Parathyroid adenoma (tissue), 2 donors: ENCODE measurements around the gene PCCA.

Experiments
- H2AFZ ChIP-seq: fragments of 300-600 bp; sonication (generic); one replicate; pipeline ENCODE4 v1.7.0; 2017; ENCODE audit warnings: antibody characterized with exemption, mild to moderate bottlenecking
- H3K27ac ChIP-seq: fragments of 300-600 bp; sonication (generic); one replicate; pipeline ENCODE4 v1.7.0; 2017
- H3K27me3 ChIP-seq: fragments of 300-600 bp; sonication (generic); one replicate; pipeline ENCODE4 v1.7.0; 2017; ENCODE audit warnings: low read length; ENCODE audit not compliant: control insufficient read depth, insufficient read depth
- H3K36me3 ChIP-seq: fragments of 300-600 bp; sonication (generic); one replicate; pipeline ENCODE4 v1.7.0; 2017; ENCODE audit warnings: low read length; ENCODE audit not compliant: control insufficient read depth, insufficient read depth
- H3K4me1 ChIP-seq: fragments of 300-600 bp; sonication (generic); one replicate; pipeline ENCODE4 v1.7.0; 2017; ENCODE audit warnings: control low read depth
- H3K4me2 ChIP-seq: fragments of 300-600 bp; sonication (generic); one replicate; pipeline ENCODE4 v1.7.0; 2017; ENCODE audit warnings: low read length
- H3K4me3 ChIP-seq: fragments of 300-600 bp; sonication (generic); one replicate; pipeline ENCODE4 v1.7.0; 2017; ENCODE audit warnings: low read depth, low read length
- H3K79me2 ChIP-seq: fragments of 300-600 bp; sonication (generic); one replicate; pipeline ENCODE4 v1.7.0; 2017; ENCODE audit warnings: control low read depth
- H3K9ac ChIP-seq: fragments of 300-600 bp; sonication (generic); one replicate; pipeline ENCODE4 v1.7.0; 2017; ENCODE audit warnings: mild to moderate bottlenecking
- H3K9me3 ChIP-seq: fragments of 300-600 bp; sonication (generic); one replicate; pipeline ENCODE4 v1.7.0; 2017; ENCODE audit warnings: low read length; ENCODE audit not compliant: control insufficient read depth
- TF ChIP-seq, protein P1 (sequence below): fragments of 300-600 bp; sonication (generic); IDR thresholded peaks from one replicate; pipeline ENCODE4 v1.7.0; 2017; ENCODE audit warnings: antibody characterized with exemption, mild to moderate bottlenecking
- donor health status: primary hyperparathyroidism.

PCCA gene

DNA sequence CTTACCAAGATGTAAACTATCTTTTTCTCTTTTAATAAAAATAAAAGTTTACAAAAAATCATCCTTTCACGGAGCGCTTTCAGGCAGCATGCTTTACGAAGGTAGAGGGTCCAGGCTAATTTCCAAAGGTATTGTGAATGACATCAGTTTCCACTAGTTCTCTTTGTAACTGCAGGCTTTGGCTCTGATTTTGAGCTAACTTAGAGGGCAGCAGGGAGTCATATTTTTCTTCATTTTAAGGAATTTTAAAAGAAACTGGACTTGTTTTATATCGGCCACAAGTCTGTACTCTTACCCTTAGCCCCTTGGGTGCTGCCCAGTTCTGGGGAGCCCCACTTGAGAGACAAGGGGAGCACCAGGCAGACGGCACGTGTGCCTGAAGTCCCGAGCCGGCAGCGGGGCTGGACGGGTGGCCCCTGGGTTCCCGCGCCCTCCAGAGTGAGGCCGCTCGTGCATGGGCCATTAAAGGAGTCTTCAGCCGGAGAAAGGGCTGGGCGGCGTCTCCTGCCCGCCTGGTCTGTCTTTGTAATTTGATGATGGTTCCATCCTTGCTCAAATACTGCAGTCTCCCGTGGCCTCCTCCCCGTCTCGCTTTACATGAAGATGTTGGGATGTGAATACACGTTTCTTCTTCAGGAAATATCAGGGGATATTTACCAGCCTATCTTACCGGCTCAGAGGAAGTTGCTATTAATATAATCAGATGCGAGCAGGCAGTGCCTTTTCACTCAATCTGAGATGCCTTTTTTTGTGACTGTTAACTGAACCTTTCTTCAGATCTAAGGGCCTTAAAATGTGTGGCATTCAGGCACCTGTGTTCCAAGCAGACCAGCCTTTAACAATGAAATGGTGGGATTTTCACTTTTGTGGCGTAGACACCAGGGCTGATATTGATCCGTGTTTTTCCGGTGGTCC lies 432.3 kb downstream of the PCCA start:
- no peaks in the 10 kb centered on the region for H3K27me3 ChIP-seq
- H3K4me1 ChIP-seq = no peaks in the 10 kb centered on the region
- H3K4me3 ChIP-seq = no peak overlapping the region
- no peak overlapping the region for H3K9ac ChIP-seq
- no peak overlapping the region for H2AFZ ChIP-seq
- no peak overlapping the region for H3K27ac ChIP-seq
- TF ChIP-seq, protein P1, sequence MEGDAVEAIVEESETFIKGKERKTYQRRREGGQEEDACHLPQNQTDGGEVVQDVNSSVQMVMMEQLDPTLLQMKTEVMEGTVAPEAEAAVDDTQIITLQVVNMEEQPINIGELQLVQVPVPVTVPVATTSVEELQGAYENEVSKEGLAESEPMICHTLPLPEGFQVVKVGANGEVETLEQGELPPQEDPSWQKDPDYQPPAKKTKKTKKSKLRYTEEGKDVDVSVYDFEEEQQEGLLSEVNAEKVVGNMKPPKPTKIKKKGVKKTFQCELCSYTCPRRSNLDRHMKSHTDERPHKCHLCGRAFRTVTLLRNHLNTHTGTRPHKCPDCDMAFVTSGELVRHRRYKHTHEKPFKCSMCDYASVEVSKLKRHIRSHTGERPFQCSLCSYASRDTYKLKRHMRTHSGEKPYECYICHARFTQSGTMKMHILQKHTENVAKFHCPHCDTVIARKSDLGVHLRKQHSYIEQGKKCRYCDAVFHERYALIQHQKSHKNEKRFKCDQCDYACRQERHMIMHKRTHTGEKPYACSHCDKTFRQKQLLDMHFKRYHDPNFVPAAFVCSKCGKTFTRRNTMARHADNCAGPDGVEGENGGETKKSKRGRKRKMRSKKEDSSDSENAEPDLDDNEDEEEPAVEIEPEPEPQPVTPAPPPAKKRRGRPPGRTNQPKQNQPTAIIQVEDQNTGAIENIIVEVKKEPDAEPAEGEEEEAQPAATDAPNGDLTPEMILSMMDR = no peak
- H3K79me2 ChIP-seq = no peaks in the 10 kb centered on the region
- no peaks in the 10 kb centered on the region for H3K36me3 ChIP-seq
- H3K4me2 ChIP-seq = no peak overlapping the region
- no peaks in the 10 kb centered on the region for H3K9me3 ChIP-seq

DNA sequence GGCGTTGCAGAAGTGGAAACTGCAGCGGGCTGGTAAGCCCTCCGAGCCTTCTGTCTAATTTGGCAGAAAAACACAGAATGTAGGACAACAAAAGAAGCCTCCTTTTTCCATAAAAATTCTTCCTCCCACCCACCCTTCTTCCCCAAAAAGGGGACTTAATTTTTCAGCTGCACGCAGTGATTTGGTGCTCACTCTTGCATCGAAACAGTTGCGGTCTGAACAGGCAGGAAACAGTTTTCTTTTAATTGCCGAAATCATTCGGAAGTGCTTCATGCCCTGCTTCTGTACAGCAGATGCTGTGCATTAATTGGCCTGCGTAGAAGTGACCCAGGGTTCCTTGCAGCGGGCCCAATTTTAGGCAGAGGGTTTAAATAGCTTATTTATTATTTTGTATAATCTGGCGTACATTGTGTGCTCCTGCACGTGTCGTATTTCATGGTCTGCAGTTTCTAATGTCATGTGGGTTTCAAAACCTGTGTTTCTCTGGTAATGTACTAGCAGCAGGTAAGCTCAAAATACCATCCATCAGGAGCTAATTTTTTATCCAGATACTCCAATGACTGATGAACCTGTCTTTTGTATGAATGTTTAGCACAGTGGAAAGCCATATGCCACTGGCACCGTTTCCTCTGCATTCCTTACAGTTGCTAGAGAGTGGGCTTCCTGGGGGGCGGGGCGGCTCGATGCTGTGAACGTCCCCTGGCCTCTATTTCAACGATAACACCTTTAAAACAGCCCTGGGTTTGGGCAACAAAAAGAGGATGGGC lies 433.1 kb downstream of the PCCA start:
- no peaks in the 10 kb centered on the region for H3K79me2 ChIP-seq
- H3K9me3 ChIP-seq = no peaks in the 10 kb centered on the region
- no peak overlapping the region for H3K27ac ChIP-seq
- H3K27me3 ChIP-seq = no peaks in the 10 kb centered on the region
- TF ChIP-seq, protein P1 = no peak
- no peak overlapping the region for H2AFZ ChIP-seq
- H3K4me1 ChIP-seq = no peaks in the 10 kb centered on the region
- H3K4me3 ChIP-seq = no peak overlapping the region
- H3K9ac ChIP-seq = no peak overlapping the region
- H3K36me3 ChIP-seq = no peaks in the 10 kb centered on the region
- H3K4me2 ChIP-seq = no peak overlapping the region

GRCh38 chr13:100522618-100523309 lies 433.9 kb downstream of the PCCA start:
- Histone ChIP-seq H3K79me2 (no peaks in the 10 kb centered on the region), H2AFZ (no peak overlapping the region), H3K36me3 (no peaks in the 10 kb centered on the region), H3K27me3 (no peaks in the 10 kb centered on the region), H3K27ac (no peak overlapping the region), H3K4me1 (no peaks in the 10 kb centered on the region), H3K9me3 (no peaks in the 10 kb centered on the region), H3K4me3 (no peak overlapping the region), H3K4me2 (no peak overlapping the region), H3K9ac (no peak overlapping the region)
- TF ChIP-seq, protein P1 = no peak

DNA sequence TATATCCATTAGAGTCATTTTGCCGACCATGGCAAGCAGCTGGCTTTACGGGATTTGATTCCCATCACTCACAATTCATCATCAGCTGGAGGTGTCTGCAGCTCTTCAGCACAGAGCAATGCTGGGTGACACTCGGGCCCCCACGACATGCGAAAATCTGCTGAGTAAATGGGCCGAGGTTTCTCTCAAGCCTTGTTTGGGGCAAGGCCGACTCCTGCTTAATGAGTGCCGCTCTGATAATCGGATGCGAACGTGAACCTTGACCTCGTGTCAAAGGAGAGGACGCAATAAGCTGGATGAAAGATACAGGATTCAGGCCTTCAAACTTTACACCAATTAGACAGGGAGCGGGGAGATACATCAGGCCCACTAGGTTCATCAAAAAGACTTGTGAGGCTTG lies 434.5 kb downstream of the PCCA start:
- Histone ChIP-seq H3K27ac (no peak overlapping the region), H3K79me2 (no peaks in the 10 kb centered on the region), H2AFZ (no peak overlapping the region), H3K9me3 (no peaks in the 10 kb centered on the region), H3K36me3 (no peaks in the 10 kb centered on the region), H3K9ac (no peak overlapping the region), H3K27me3 (no peaks in the 10 kb centered on the region), H3K4me2 (no peak overlapping the region), H3K4me1 (no peaks in the 10 kb centered on the region), H3K4me3 (no peak overlapping the region)
- TF ChIP-seq, protein P1 = no peak
